Endothelial cell of umbilical vein (primary cell): Measurements from ENCODE around the gene ZNF276. TPM values are rescaled to one million over a fixed set of nuclear protein-coding genes. Genes with fewer than 3 reads are reported as not detected.
"Not testable (repeated sequence)": the region's sequence is repeated elsewhere in the genome, so short reads cannot be mapped to it uniquely, and the experiment has no call there.

Experiments
- BruUV-seq: library from RNA; stranded (reverse); fragments of 400-500 nt; replicated peaks from 2 replicates; lab custom pipeline; 2021; lab: Mats Ljungman, UMichigan
- CTCF ChIA-PET: fragments of 300-600, 350-600 bp; sonication (Branson Sonifier 250); formaldehyde crosslinking; loops from one replicate; lab custom pipeline; 2021; ENCODE audit warnings: antibody characterized with exemption, inconsistent platforms; lab: Charles Lee
- POLR2A ChIA-PET: fragments of 300-600, 350-600 bp; sonication (Branson Sonifier 250); formaldehyde crosslinking; loops from one replicate; lab custom pipeline; 2021; ENCODE audit warnings: antibody characterized with exemption, inconsistent platforms; lab: Charles Lee
- DNase-seq: peaks from one replicate; pipeline ENCODE4 v3.0.0-alpha.2; 2011; ENCODE audit warnings: low read depth, low spot score
- FAIRE-seq: peaks from 2 replicates; lab custom pipeline; 2011; peaks lifted over from hg19 to GRCh38; lab: Jason Lieb, UNC
- H2AFZ ChIP-seq: 2 replicates; pipeline ENCODE4 v1.6.0; 2012; ENCODE audit warnings: low read depth, low read length, control low read depth, inconsistent platforms
- H3K27ac ChIP-seq: 2 replicates; pipeline ENCODE4 v1.5.1; 2011; ENCODE audit warnings: low read depth, mild to moderate bottlenecking, control low read depth, low read length, moderate library complexity; ENCODE audit not compliant: insufficient read depth
- H3K27me3 ChIP-seq, 2 experiments: 2 replicates each; pipeline versions ENCODE4 v1.6.0 to v1.6.1; 2011; ENCODE audit warnings: low read length in 2 of 2, mixed read lengths in 1 of 2; ENCODE audit not compliant: control insufficient read depth in 2 of 2, insufficient read depth in 2 of 2
- H3K36me3 ChIP-seq, 2 experiments: 2 replicates in 1 of 2; 3 replicates in 1 of 2; pipeline ENCODE4 v1.5.1; 2011; ENCODE audit warnings: low read length in 2 of 2, mild to moderate bottlenecking in 1 of 2, moderate library complexity in 1 of 2; ENCODE audit not compliant: control insufficient read depth in 2 of 2, insufficient read depth in 2 of 2; ENCODE audit errors: extremely low read depth in 1 of 2
- H3K4me1 ChIP-seq: 3 replicates; pipeline ENCODE4 v1.5.1; 2011; ENCODE audit warnings: mild to moderate bottlenecking, low read length; ENCODE audit not compliant: control insufficient read depth, insufficient read depth; ENCODE audit errors: extremely low read depth
- H3K4me2 ChIP-seq: 2 replicates; pipeline ENCODE4 v1.6.1; 2011; ENCODE audit warnings: low read length, control low read depth, mixed read lengths; ENCODE audit not compliant: insufficient read depth
- H3K4me3 ChIP-seq, 3 experiments: fragments of 200-600 bp in 1 of 3; sonication (generic), shearing (Covaris generic) in 1 of 3; replicated peaks in 1 of 3; 2 replicates each; pipeline ENCODE4 v1.5.1; 2011 to 2016; ENCODE audit warnings: control low read depth in 3 of 3, low read length in 3 of 3, mild to moderate bottlenecking in 2 of 3, inconsistent platforms in 1 of 3, low read depth in 1 of 3, moderate library complexity in 1 of 3; ENCODE audit not compliant: insufficient read depth in 1 of 3
- H3K79me2 ChIP-seq: 2 replicates; pipeline ENCODE4 v1.6.0; 2012; ENCODE audit warnings: low read length, inconsistent platforms; ENCODE audit not compliant: control insufficient read depth, insufficient read depth
- H3K9ac ChIP-seq: replicated peaks from 2 replicates; pipeline ENCODE3; 2011; ENCODE audit warnings: low read length, control low read depth; ENCODE audit not compliant: insufficient read depth; ENCODE audit errors: extremely low read depth
- H3K9me1 ChIP-seq: replicated peaks from 3 replicates; pipeline ENCODE4 v1.6.0; 2011; ENCODE audit warnings: mild to moderate bottlenecking, low read length; ENCODE audit not compliant: control insufficient read depth, insufficient read depth; ENCODE audit errors: extremely low read depth
- H3K9me3 ChIP-seq: replicated peaks from 2 replicates; pipeline ENCODE4 v1.5.1; 2012; ENCODE audit warnings: low read length, inconsistent platforms; ENCODE audit not compliant: control insufficient read depth, insufficient read depth
- H4K20me1 ChIP-seq: replicated peaks from 2 replicates; pipeline ENCODE3; 2011; ENCODE audit warnings: mild to moderate bottlenecking, low read length; ENCODE audit not compliant: control insufficient read depth, insufficient read depth; ENCODE audit errors: extremely low read depth
- CTCF ChIP-seq, 2 donors: IDR thresholded peaks; 1 replicate in 1 of 2; 2 replicates in 1 of 2; pipeline ENCODE4 v1.5.1; 2011; ENCODE audit warnings: low read length in 2 of 2, mild to moderate bottlenecking in 2 of 2, moderate library complexity in 2 of 2, control low read depth in 1 of 2, inconsistent platforms in 1 of 2, low read depth in 1 of 2; ENCODE audit not compliant: insufficient read depth in 1 of 2; ENCODE audit errors: extremely low read depth in 1 of 2
- EZH2 ChIP-seq: IDR thresholded peaks from 2 replicates; pipeline ENCODE4 v1.6.1; 2012; ENCODE audit warnings: borderline replicate concordance, low read depth, mild to moderate bottlenecking, moderate library complexity, low read length, inconsistent platforms; ENCODE audit not compliant: severe bottlenecking
- FOS ChIP-seq: IDR thresholded peaks from 2 replicates; pipeline ENCODE4 v1.6.1; 2011; ENCODE audit warnings: mild to moderate bottlenecking, low read length, moderate library complexity, borderline replicate concordance; ENCODE audit not compliant: insufficient read depth
- GATA2 ChIP-seq: IDR thresholded peaks from 2 replicates; pipeline ENCODE4 v1.7.0; 2011; ENCODE audit warnings: low read depth, mild to moderate bottlenecking, moderate library complexity, mixed read lengths, low read length; ENCODE audit not compliant: insufficient read length, insufficient read depth
- JUN ChIP-seq: IDR thresholded peaks from 2 replicates; pipeline ENCODE4 v1.6.1; 2011; ENCODE audit warnings: borderline replicate concordance, low read depth; ENCODE audit not compliant: insufficient read length, insufficient read depth
- MAX ChIP-seq: IDR thresholded peaks from 2 replicates; pipeline ENCODE4 v1.6.1; 2011; ENCODE audit not compliant: insufficient read depth, insufficient read length
- MYC ChIP-seq: IDR thresholded peaks from one replicate; pipeline ENCODE4 v1.6.1; 2011; ENCODE audit warnings: mild to moderate bottlenecking, low read depth, low read length
- POLR2A ChIP-seq: IDR thresholded peaks from 2 replicates; pipeline ENCODE4 v1.6.1; 2012; ENCODE audit warnings: low read depth, mild to moderate bottlenecking, control low read depth, low read length
- POLR2AphosphoS5 ChIP-seq: IDR thresholded peaks from 2 replicates; pipeline ENCODE4 v1.6.1; 2012; ENCODE audit warnings: low read depth, mild to moderate bottlenecking, control low read depth, low read length, moderate library complexity; ENCODE audit not compliant: insufficient read depth
- dilution Hi-C: fragments of 300-500 bp; cut with MboI; formaldehyde crosslinking; loops from one replicate; pipeline ENCODE4 v1.15.0; 2019; ENCODE audit warnings: low sequenced_read_pairs; ENCODE audit not compliant: extremely low pct_ligation_motif_present
- intact Hi-C: fragments of 100-400 bp; cut with micrococcal nuclease; formaldehyde crosslinking; loops from one replicate; pipeline ENCODE4 v1.10.0; 2022
- polyA plus RNA-seq, 4 experiments: library from polyadenylated mRNA; depleted of rRNA in 3 of 4; stranded (reverse) in 3 of 4; unstranded in 1 of 4; fragments of >200 nt; gene quantifications; 2 replicates each; pipeline versions ENCODE4 v1.2.1 to v1.2.3, GENCODE V29; 2011 to 2012; ENCODE audit warnings: missing spikeins in 1 of 4
- total RNA-seq: library from RNA; stranded (reverse); gene quantifications from 2 replicates; pipeline ENCODE4 v1.2.3, GENCODE V29; 2021

ZNF276 gene
- total and polyA plus RNA-seq, 2 donors (not counting 3 experiments of a cell fraction or from before 2014, with no cell fraction given) = 36.6 to 40.0 TPM

DNA sequence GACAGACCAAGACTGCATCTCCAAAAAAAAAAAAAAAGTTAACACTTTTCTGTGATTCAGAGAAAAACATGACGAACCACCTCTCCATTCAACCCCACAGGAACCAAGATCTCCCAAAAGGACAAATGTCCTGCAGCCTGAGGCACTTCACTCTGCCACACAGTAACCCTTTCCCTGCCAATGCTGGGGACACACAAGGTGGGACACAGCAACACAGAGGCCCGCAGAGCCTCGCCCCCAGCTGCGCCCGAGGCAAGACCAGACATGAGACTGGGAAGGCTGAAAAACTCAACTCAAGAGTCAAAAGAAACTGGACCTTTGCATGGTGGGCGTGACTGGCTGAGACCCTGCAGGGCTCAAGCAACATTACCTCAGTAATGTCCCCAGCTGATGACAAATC is 61.2 kb downstream of the ZNF276 start:
- ChIA-PET POLR2A (no interaction called here), CTCF (no interaction called here)
- FAIRE-seq = no peak

GRCh38 chr16:89783952-89784351 is 62.6 kb downstream of the ZNF276 start:
- H2AFZ ChIP-seq, FAIRE-seq, H3K4me1 ChIP-seq, intact Hi-C loops, H3K9me3 ChIP-seq, dilution Hi-C loops, H3K79me2 ChIP-seq, H3K4me2 ChIP-seq, DNase-seq, H3K4me3 ChIP-seq, H4K20me1 ChIP-seq, POLR2A ChIA-PET, CTCF ChIA-PET, BruUV-seq, H3K36me3 ChIP-seq, H3K9me1 ChIP-seq, H3K27ac ChIP-seq, H3K9ac ChIP-seq, H3K27me3 ChIP-seq: not testable (repeated sequence)

More for the DNA sequence above, 61.2 kb downstream of the ZNF276 start:
- TF ChIP-seq MYC (no peak), FOS (no peak), POLR2A (no peak), CTCF (IDR thresholded peaks at IDR 0.05; ENCODE audit: extremely low read depth in 1 of 2, insufficient read depth in 1 of 2, low read depth in 1 of 2, low read length in 2 of 2) (no peak), POLR2AphosphoS5 (no peak), MAX (no peak), EZH2 (no peak), JUN (no peak), GATA2 (no peak)
- DNase-seq = no peak
- Histone ChIP-seq H3K9me3 (no peaks in the 10 kb centered on the region), H3K9me1 (no peaks in the 10 kb centered on the region), H3K27me3 (no peaks in the 10 kb centered on the region), H3K79me2 (no peaks in the 10 kb centered on the region), H3K4me1 (no peaks in the 10 kb centered on the region), H3K4me2 (no peak overlapping the region), H3K27ac (no peak overlapping the region), H3K36me3 (peaks cover 4 to 5% of the 10 kb centered on the region in 2 experiments), H4K20me1 (no peaks in the 10 kb centered on the region), H3K9ac (no peak overlapping the region), H3K4me3 (no peak overlapping the region), H2AFZ (no peak overlapping the region)
- intact Hi-C loops (no loop called here), dilution Hi-C loops (no loop called here)
- BruUV-seq = no TSS peak
